ENCODE measurements around the gene FABP2.
"Not testable (repeated sequence)": the region's sequence is repeated elsewhere in the genome, so short reads cannot be mapped to it uniquely, and the experiment has no call there.

- TF ChIP-seq, protein P1, sequence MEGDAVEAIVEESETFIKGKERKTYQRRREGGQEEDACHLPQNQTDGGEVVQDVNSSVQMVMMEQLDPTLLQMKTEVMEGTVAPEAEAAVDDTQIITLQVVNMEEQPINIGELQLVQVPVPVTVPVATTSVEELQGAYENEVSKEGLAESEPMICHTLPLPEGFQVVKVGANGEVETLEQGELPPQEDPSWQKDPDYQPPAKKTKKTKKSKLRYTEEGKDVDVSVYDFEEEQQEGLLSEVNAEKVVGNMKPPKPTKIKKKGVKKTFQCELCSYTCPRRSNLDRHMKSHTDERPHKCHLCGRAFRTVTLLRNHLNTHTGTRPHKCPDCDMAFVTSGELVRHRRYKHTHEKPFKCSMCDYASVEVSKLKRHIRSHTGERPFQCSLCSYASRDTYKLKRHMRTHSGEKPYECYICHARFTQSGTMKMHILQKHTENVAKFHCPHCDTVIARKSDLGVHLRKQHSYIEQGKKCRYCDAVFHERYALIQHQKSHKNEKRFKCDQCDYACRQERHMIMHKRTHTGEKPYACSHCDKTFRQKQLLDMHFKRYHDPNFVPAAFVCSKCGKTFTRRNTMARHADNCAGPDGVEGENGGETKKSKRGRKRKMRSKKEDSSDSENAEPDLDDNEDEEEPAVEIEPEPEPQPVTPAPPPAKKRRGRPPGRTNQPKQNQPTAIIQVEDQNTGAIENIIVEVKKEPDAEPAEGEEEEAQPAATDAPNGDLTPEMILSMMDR (IDR thresholded peaks at IDR 0.05): not testable (repeated sequence)
- not testable (repeated sequence) for TF ChIP-seq POLR2A (IDR thresholded peaks at IDR 0.05)
These were observed 14.5 kb upstream of the FABP2 start for GRCh38 chr4:119336332-119336979.
